HepG2 (cell line): Measurements from ENCODE around the gene ACOT8. TPM values are rescaled to one million over a fixed set of nuclear protein-coding genes. Genes with fewer than 3 reads are reported as not detected.

Source experiments
- ESRRA ChIP-seq: sonication (generic); formaldehyde crosslinking; IDR thresholded peaks from 2 replicates; pipeline ENCODE4 v1.5.1; 2020; ENCODE audit warnings: mild to moderate bottlenecking, low read depth, missing genetic modification reagents
- FOSL2 ChIP-seq: sonication (generic); formaldehyde crosslinking; IDR thresholded peaks from 2 replicates; pipeline ENCODE4 v1.4.0; 2020; ENCODE audit warnings: missing genetic modification reagents
- FOXA1 ChIP-seq, 2 experiments: fragments of 450-650 bp in 1 of 2; sonication (generic) in 1 of 2; formaldehyde crosslinking in 1 of 2; IDR thresholded peaks; 2 replicates each; pipeline versions ENCODE4 v1.4.0 to v1.6.1; 2016 to 2020; ENCODE audit warnings: missing genetic modification reagents in 1 of 2
- KLF9 ChIP-seq: IDR thresholded peaks from 2 replicates; pipeline ENCODE4 v1.6.1; 2016; ENCODE audit warnings: low read depth
- NR2F1 ChIP-seq, 2 experiments: fragments of 450-650 bp in 1 of 2; formaldehyde crosslinking in 1 of 2; IDR thresholded peaks; 2 replicates each; pipeline versions ENCODE4 v1.5.0 to v1.6.1; 2016 to 2020; ENCODE audit warnings: mild to moderate bottlenecking in 1 of 2, missing compliant biosample characterization in 1 of 2, missing genetic modification reagents in 1 of 2, moderate library complexity in 1 of 2
- PITX1 ChIP-seq: sonication (generic); formaldehyde crosslinking; IDR thresholded peaks from 2 replicates; pipeline ENCODE4 v1.5.1; 2020; ENCODE audit warnings: mild to moderate bottlenecking, missing genetic modification reagents
- RARA ChIP-seq: IDR thresholded peaks from 2 replicates; pipeline ENCODE4 v1.6.1; 2016; ENCODE audit warnings: missing genetic modification reagents, missing compliant biosample characterization
- SNAPC4 ChIP-seq: sonication (generic); formaldehyde crosslinking; IDR thresholded peaks from 2 replicates; pipeline ENCODE4 v1.4.0; 2020; ENCODE audit warnings: mild to moderate bottlenecking, missing genetic modification reagents
- TFDP2 ChIP-seq: sonication (generic); formaldehyde crosslinking; IDR thresholded peaks from 2 replicates; pipeline ENCODE4 v1.4.0; 2020; ENCODE audit warnings: missing genetic modification reagents
- THAP11 ChIP-seq: IDR thresholded peaks from 2 replicates; pipeline ENCODE4 v1.6.1; 2016; ENCODE audit warnings: missing biosample characterization, missing genetic modification reagents
- ZFP90 ChIP-seq: sonication (generic); formaldehyde crosslinking; IDR thresholded peaks from 2 replicates; pipeline ENCODE4 v1.8.0; 2022; ENCODE audit warnings: missing genetic modification reagents, mild to moderate bottlenecking, inconsistent platforms, borderline replicate concordance
- ZNF343 ChIP-seq: sonication (generic); formaldehyde crosslinking; IDR thresholded peaks from 2 replicates; pipeline ENCODE4 v1.4.0; 2020; ENCODE audit warnings: mild to moderate bottlenecking, missing genetic modification reagents
- ZNF513 ChIP-seq: sonication (generic); formaldehyde crosslinking; conservative IDR thresholded peaks from 2 replicates; pipeline ENCODE4 v1.5.0; 2020; ENCODE audit warnings: missing genetic modification reagents
- ZNF788 ChIP-seq: sonication (generic); formaldehyde crosslinking; IDR thresholded peaks from 2 replicates; pipeline ENCODE4 v1.5.0; 2020; ENCODE audit warnings: mild to moderate bottlenecking, missing genetic modification reagents, borderline replicate concordance
- polyA plus RNA-seq, 8 experiments: library from polyadenylated mRNA; depleted of rRNA in 3 of 8; stranded (reverse) in 7 of 8; unstranded in 1 of 8; fragments of >200 nt; fragmentation: Illumina TruSeq in 4 of 8; extraction: Trizol in 4 of 8; gene quantifications; 2 replicates each; pipeline versions ENCODE4 v1.2.1 to v1.2.3, GENCODE V29; 2011 to 2016; ENCODE audit warnings: low read depth in 4 of 8, missing spikeins in 1 of 8, mixed read lengths in 1 of 8; ENCODE audit not compliant: insufficient read depth in 1 of 8
- total RNA-seq, 5 experiments: library from RNA; depleted of rRNA; stranded (reverse); fragments of >200 nt; fragmentation: Illumina TruSeq; extraction: Trizol; gene quantifications; 2 replicates each; pipeline ENCODE4 v1.2.3, GENCODE V29; 2016; ENCODE audit warnings: low read depth in 1 of 5
- TF ChIP-seq, protein P1 (sequence below): sonication (generic); formaldehyde crosslinking; IDR thresholded peaks from 2 replicates; pipeline ENCODE4 v1.5.0; 2020; ENCODE audit warnings: mild to moderate bottlenecking, missing genetic modification reagents, moderate library complexity

ACOT8 gene
- total and polyA plus RNA-seq, 2 of the 13 experiments (the other 11 are each of a cell fraction or from before 2014, with no cell fraction given) = 31.4 to 45.5 TPM

DNA sequence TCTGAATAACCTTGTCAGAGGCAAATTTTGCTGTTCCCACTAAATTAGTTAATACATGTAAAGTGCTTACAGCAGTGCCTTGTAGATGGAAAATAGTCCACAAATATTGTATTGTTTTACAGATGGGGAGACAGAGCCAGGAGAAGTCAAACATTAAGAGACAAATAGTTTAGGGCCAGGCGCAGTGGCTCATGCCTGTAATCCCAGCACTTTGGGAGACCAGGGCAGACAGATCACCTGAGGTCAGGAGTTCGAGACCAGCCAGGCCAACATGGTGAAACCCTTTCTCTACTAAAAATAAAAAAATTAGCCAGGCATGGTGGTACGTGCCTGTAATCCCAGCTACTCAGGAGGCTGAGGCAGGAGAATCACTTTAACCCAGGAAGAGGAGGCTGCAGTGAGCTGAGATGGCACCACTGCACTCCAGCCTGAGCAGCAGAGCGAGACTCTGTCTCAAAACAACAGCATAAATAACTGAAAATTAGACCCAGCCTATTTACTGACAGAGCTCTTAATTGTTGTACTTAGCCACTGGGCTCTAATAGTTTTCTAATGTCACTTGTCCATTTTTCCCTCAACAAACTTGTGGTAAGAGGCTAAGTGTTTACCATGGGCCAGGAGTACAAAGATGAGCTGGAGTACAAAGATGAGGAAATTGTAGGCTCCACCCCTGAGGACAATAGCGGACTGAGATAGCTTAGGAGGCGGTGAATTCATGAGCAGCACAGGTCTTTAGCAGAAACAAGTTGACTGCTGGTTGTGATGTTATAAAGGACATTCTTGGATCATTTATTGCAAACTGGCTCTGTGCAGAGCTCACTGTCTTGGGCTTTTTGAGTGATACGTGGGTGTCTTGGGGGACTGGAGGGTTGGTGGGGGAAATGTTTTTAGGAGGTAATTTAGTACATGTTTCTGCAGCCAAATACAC, 6.6 kb upstream of the ACOT8 start (continued):
- TF ChIP-seq ZNF513 (CRISPR knock-in tag) (no peak), FOSL2 (CRISPR knock-in tag) (peak; percentile 33; the same call in 1 of the 2 replicates), TFDP2 (no peak; the same call in 1 of the 2 replicates), KLF9 (CRISPR knock-in tag) (0 out of 2 replicates have a peak, but pooled peaks have one; percentile 21), FOXA1 (IDR thresholded peaks at IDR 0.05) (no peak), FOXA1 (CRISPR knock-in tag; IDR thresholded peaks at IDR 0.05) (peak; percentile 87), RARA (peak; percentile 61), ZFP90 (CRISPR knock-in tag) (no peak), ZNF343 (CRISPR knock-in tag) (no peak), THAP11 (CRISPR knock-in tag) (peak; percentile 38; the same call in 1 of the 2 replicates), NR2F1 (CRISPR knock-in tag; IDR thresholded peaks at IDR 0.05) (no peak), ZNF788 (CRISPR knock-in tag) (no peak), PITX1 (CRISPR knock-in tag) (peak; percentile 53; the same call in 1 of the 2 replicates), ESRRA (CRISPR knock-in tag) (no peak), SNAPC4 (CRISPR knock-in tag) (no peak)
- TF ChIP-seq, protein P1, sequence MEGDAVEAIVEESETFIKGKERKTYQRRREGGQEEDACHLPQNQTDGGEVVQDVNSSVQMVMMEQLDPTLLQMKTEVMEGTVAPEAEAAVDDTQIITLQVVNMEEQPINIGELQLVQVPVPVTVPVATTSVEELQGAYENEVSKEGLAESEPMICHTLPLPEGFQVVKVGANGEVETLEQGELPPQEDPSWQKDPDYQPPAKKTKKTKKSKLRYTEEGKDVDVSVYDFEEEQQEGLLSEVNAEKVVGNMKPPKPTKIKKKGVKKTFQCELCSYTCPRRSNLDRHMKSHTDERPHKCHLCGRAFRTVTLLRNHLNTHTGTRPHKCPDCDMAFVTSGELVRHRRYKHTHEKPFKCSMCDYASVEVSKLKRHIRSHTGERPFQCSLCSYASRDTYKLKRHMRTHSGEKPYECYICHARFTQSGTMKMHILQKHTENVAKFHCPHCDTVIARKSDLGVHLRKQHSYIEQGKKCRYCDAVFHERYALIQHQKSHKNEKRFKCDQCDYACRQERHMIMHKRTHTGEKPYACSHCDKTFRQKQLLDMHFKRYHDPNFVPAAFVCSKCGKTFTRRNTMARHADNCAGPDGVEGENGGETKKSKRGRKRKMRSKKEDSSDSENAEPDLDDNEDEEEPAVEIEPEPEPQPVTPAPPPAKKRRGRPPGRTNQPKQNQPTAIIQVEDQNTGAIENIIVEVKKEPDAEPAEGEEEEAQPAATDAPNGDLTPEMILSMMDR = no peak; the same call in 1 of the 2 replicates
